DND-41 (cell line): Measurements from ENCODE around the gene BCAS3.

ENCODE experiments used
- EZH2 ChIP-seq: IDR thresholded peaks from 3 replicates; pipeline ENCODE4 v1.6.1; 2012; ENCODE audit warnings: borderline replicate concordance, low read depth, mild to moderate bottlenecking, moderate library complexity, low read length, inconsistent platforms; ENCODE audit not compliant: severe bottlenecking
- TF ChIP-seq, protein P1 (sequence below): IDR thresholded peaks from 2 replicates; pipeline ENCODE4 v1.5.1; 2012; ENCODE audit warnings: borderline replicate concordance, low read length, moderate library complexity, mild to moderate bottlenecking; ENCODE audit not compliant: poor library complexity, severe bottlenecking; ENCODE audit errors: extremely low read depth

- TF ChIP-seq, protein P1, sequence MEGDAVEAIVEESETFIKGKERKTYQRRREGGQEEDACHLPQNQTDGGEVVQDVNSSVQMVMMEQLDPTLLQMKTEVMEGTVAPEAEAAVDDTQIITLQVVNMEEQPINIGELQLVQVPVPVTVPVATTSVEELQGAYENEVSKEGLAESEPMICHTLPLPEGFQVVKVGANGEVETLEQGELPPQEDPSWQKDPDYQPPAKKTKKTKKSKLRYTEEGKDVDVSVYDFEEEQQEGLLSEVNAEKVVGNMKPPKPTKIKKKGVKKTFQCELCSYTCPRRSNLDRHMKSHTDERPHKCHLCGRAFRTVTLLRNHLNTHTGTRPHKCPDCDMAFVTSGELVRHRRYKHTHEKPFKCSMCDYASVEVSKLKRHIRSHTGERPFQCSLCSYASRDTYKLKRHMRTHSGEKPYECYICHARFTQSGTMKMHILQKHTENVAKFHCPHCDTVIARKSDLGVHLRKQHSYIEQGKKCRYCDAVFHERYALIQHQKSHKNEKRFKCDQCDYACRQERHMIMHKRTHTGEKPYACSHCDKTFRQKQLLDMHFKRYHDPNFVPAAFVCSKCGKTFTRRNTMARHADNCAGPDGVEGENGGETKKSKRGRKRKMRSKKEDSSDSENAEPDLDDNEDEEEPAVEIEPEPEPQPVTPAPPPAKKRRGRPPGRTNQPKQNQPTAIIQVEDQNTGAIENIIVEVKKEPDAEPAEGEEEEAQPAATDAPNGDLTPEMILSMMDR, result no peak
- TF ChIP-seq EZH2, result no peak
These were observed 26.5 kb downstream of the BCAS3 start for GRCh38 chr17:60704170-60704569.
